ENCODE data around the gene MAP1A.
"Not testable (repeated sequence)": the region's sequence is repeated elsewhere in the genome, so short reads cannot be mapped to it uniquely, and the experiment has no call there.

MAP1A gene

DNA sequence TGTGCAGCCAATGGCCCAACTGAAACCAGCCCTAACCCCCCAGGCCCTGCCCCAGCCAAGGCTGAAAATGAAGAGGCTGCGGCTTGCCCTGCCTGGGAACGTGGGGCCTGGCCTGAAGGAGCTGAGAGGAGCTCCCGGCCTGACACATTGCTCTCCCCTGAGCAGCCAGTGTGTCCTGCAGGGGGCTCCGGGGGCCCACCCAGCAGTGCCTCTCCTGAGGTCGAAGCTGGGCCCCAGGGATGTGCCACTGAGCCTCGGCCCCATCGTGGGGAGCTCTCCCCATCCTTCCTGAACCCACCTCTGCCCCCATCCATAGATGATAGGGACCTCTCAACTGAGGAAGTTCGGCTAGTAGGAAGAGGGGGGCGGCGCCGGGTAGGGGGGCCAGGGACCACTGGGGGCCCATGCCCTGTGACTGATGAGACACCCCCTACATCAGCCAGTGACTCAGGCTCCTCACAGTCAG, 11.2 kb downstream of the MAP1A start:
- no peak overlapping the region for H3K4me3 ChIP-seq (IDR thresholded peaks at IDR 0.05; ENCODE audit: insufficient read depth, low read depth, low read length)
- no peaks in the 10 kb centered on the region for H4K20me1 ChIP-seq (ENCODE audit: insufficient read depth)
- no peak overlapping the region for H3K27ac ChIP-seq
- H3K36me3 ChIP-seq (ENCODE audit: insufficient read depth), result no peaks in the 10 kb centered on the region
- no peaks in the 10 kb centered on the region for H3K4me1 ChIP-seq (ENCODE audit: low read depth, poor library complexity, severe bottlenecking)
- H3K9ac ChIP-seq, result no peak overlapping the region
- no peaks in the 10 kb centered on the region for H3K79me2 ChIP-seq (ENCODE audit: insufficient read depth, low read depth)
- H3K27me3 ChIP-seq (ENCODE audit: insufficient read depth, low read depth), result peaks cover 4% of the 10 kb centered on the region; the same call in 1 of the 2 replicates
- TF ChIP-seq, protein P1, sequence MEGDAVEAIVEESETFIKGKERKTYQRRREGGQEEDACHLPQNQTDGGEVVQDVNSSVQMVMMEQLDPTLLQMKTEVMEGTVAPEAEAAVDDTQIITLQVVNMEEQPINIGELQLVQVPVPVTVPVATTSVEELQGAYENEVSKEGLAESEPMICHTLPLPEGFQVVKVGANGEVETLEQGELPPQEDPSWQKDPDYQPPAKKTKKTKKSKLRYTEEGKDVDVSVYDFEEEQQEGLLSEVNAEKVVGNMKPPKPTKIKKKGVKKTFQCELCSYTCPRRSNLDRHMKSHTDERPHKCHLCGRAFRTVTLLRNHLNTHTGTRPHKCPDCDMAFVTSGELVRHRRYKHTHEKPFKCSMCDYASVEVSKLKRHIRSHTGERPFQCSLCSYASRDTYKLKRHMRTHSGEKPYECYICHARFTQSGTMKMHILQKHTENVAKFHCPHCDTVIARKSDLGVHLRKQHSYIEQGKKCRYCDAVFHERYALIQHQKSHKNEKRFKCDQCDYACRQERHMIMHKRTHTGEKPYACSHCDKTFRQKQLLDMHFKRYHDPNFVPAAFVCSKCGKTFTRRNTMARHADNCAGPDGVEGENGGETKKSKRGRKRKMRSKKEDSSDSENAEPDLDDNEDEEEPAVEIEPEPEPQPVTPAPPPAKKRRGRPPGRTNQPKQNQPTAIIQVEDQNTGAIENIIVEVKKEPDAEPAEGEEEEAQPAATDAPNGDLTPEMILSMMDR (conservative IDR thresholded peaks at IDR 0.05; ENCODE audit: low read depth, low read length), result no peak
- no peak overlapping the region for H2AFZ ChIP-seq (ENCODE audit: low read depth)
- no peak overlapping the region for H3K4me2 ChIP-seq

DNA sequence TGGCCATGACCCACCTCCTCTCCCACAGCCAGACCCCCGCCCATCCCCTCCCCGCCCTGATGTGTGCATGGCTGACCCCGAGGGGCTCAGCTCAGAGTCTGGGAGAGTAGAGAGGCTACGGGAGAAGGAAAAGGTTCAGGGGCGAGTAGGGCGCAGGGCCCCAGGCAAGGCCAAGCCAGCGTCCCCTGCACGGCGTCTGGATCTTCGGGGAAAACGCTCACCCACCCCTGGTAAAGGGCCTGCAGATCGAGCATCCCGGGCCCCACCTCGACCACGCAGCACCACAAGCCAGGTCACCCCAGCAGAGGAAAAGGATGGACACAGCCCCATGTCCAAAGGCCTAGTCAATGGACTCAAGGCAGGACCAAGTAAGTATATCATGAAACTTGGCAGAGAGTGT, 11.7 kb downstream of the MAP1A start:
- H3K4me1 ChIP-seq (ENCODE audit: low read depth, poor library complexity, severe bottlenecking), result no peaks in the 10 kb centered on the region
- no peaks in the 10 kb centered on the region for H3K36me3 ChIP-seq (ENCODE audit: insufficient read depth)
- no peaks in the 10 kb centered on the region for H4K20me1 ChIP-seq (ENCODE audit: insufficient read depth)
- H3K4me3 ChIP-seq (IDR thresholded peaks at IDR 0.05; ENCODE audit: insufficient read depth, low read depth, low read length), result no peak overlapping the region
- H3K9ac ChIP-seq, result no peak overlapping the region
- H3K27ac ChIP-seq, result no peak overlapping the region
- no peaks in the 10 kb centered on the region for H3K79me2 ChIP-seq (ENCODE audit: insufficient read depth, low read depth)
- no peak overlapping the region for H3K4me2 ChIP-seq
- TF ChIP-seq, protein P1 (conservative IDR thresholded peaks at IDR 0.05; ENCODE audit: low read depth, low read length), result no peak
- H2AFZ ChIP-seq (ENCODE audit: low read depth), result no peak overlapping the region
- peaks cover 3% of the 10 kb centered on the region; the same call in 1 of the 2 replicates for H3K27me3 ChIP-seq (ENCODE audit: insufficient read depth, low read depth)

- no peaks in the 10 kb centered on the region for H3K36me3 ChIP-seq (ENCODE audit: insufficient read depth)
- no peaks in the 10 kb centered on the region for H3K27me3 ChIP-seq (ENCODE audit: insufficient read depth, low read depth)
- no peaks in the 10 kb centered on the region for H3K4me1 ChIP-seq (ENCODE audit: low read depth, poor library complexity, severe bottlenecking)
- no peak overlapping the region for H3K4me3 ChIP-seq (IDR thresholded peaks at IDR 0.05; ENCODE audit: insufficient read depth, low read depth, low read length)
- no peak overlapping the region for H2AFZ ChIP-seq (ENCODE audit: low read depth)
- TF ChIP-seq, protein P1 (conservative IDR thresholded peaks at IDR 0.05; ENCODE audit: low read depth, low read length), result no peak
- H3K4me2 ChIP-seq, result no peak overlapping the region
- H4K20me1 ChIP-seq (ENCODE audit: insufficient read depth), result no peaks in the 10 kb centered on the region
- H3K79me2 ChIP-seq (ENCODE audit: insufficient read depth, low read depth), result no peaks in the 10 kb centered on the region
- H3K27ac ChIP-seq, result no peak overlapping the region
- H3K9ac ChIP-seq, result no peak overlapping the region
Observed at GRCh38 chr15:43529587-43530345, 12.4 kb downstream of the MAP1A start.

DNA sequence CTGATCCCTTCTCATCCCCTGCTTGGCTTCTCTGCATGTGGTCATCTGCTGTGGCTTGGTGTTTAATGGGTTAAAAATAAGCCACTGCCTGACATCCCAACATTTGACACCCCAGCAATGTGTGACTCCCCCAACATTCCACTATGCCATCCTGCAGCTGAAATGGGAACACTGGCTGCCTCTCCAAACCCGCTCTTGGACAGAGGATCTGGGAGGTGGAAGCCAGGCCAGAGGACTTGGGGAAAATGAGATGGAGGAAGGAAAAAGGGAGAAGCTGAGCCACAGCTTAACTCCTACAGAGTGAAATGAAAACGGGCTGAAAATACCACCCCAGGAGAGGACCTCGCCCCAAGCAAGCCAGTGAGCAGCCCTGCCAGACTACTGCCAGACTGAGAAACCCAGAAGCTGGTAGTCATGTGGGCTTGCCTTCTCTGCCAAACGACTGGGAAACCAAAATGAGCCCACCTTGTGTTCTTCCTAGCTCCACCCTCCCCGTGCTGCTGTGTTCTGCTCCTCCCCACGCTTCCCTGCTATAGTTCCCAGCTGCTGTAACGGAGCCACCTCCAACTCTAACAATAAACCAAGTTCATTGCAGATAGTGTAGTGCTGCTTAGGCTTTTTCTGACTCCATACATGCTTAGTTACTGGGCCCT, 13.7 kb downstream of the MAP1A start:
- no peak overlapping the region for H2AFZ ChIP-seq (ENCODE audit: low read depth)
- no peak overlapping the region for H3K9ac ChIP-seq
- H3K4me3 ChIP-seq (IDR thresholded peaks at IDR 0.05; ENCODE audit: insufficient read depth, low read depth, low read length), result no peak overlapping the region
- no peaks in the 10 kb centered on the region for H4K20me1 ChIP-seq (ENCODE audit: insufficient read depth)
- TF ChIP-seq, protein P1 (conservative IDR thresholded peaks at IDR 0.05; ENCODE audit: low read depth, low read length), result no peak
- no peaks in the 10 kb centered on the region for H3K27me3 ChIP-seq (ENCODE audit: insufficient read depth, low read depth)
- no peaks in the 10 kb centered on the region for H3K36me3 ChIP-seq (ENCODE audit: insufficient read depth)
- no peaks in the 10 kb centered on the region for H3K4me1 ChIP-seq (ENCODE audit: low read depth, poor library complexity, severe bottlenecking)
- H3K79me2 ChIP-seq (ENCODE audit: insufficient read depth, low read depth), result no peaks in the 10 kb centered on the region
- no peak overlapping the region for H3K4me2 ChIP-seq
- no peak overlapping the region for H3K27ac ChIP-seq

- H3K79me2 ChIP-seq (ENCODE audit: insufficient read depth, low read depth); H3K36me3 ChIP-seq (ENCODE audit: insufficient read depth); H3K4me3 ChIP-seq (IDR thresholded peaks at IDR 0.05; ENCODE audit: insufficient read depth, low read depth, low read length): not testable (repeated sequence)
Observed at GRCh38 chr15:43532826-43533225, 15.4 kb downstream of the MAP1A start.

More at GRCh38 chr15:43532826-43533225, 15.4 kb downstream of the MAP1A start:
- H3K27me3 ChIP-seq (ENCODE audit: insufficient read depth, low read depth); H3K27ac ChIP-seq; H4K20me1 ChIP-seq (ENCODE audit: insufficient read depth); H3K9ac ChIP-seq; H3K4me1 ChIP-seq (ENCODE audit: low read depth, poor library complexity, severe bottlenecking); H2AFZ ChIP-seq (ENCODE audit: low read depth); H3K4me2 ChIP-seq: not testable (repeated sequence)

All from KMS-11 (cell line).